GM19395 (cell line): ENCODE measurements around the gene ITGA7.

Experiments
- ATAC-seq: cut with Tn5 transposase; IDR thresholded peaks from one replicate; pipeline ENCODE4 v1.9.1; 2021; ENCODE audit warnings: mild to moderate bottlenecking, moderate library complexity; ENCODE audit not compliant: unreplicated experiment

Gene ITGA7

DNA sequence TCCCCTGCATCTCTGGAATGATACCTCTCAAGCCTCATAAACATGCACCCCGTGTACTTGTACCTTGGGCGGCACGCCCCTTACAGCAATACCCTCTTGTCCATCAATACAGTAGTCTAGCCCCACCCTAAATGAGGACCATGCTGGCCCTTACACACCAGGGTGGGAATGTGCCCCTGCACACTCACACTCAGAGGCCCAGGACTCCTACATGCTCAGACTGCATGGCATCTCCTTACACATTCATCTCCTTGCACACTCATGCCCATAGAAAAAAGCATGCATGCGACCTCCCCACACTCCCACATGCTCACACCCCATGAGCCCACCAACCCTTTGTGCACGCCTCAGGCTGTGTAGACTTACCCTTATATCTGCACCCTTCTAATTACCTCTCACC lies 22.0 kb downstream of the ITGA7 start:
- no peak for ATAC-seq

DNA sequence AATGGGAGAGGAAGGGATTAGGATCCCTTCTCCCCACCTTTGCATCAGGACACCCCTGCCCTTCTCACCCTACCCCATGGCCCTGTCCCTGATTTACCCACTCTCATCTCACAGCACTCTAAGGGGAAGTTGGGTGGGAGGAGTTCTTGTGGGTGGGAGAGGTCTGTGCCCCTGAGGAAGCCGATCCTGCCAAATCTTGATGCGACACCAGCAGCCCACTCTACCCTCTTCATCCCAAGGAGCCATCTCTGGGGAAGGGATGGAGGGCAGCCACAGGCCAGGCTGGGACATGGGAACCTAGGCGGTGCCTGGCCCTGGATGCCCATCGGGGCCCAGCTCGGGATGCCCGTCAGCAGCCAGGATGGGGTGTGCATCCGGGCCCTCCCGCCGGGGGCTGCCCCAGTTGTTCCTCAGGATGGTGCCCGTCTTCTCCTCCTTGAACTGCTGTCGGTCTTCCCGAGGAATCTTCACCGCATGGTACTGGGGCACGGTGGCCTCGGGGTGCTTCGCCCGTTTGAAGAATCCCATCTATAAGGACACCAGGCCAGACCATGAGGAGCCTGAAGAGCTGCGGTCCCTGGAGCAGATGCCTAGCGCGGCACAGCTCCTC lies 22.8 kb downstream of the ITGA7 start:
- ATAC-seq: no peak

DNA sequence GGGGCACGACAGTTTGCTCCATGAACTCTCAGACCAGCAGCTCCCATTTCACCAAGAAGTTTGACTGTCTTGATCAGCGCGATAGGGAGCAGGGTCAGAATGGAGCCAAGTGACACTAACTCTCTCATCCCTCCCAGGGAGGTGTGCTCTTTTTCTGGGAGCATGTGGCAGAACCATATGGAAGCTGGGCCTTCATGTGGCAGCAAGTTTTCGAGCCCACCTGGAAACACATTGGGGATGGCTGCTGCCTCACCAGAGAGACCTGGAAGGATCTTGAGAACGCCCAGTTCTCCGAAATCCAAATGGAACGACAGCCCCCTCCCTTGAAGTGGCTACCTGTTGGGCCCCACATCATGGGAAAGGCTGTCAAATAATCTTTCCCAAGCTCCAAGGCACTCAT lies 24.0 kb downstream of the ITGA7 start:
- no peak for ATAC-seq

DNA sequence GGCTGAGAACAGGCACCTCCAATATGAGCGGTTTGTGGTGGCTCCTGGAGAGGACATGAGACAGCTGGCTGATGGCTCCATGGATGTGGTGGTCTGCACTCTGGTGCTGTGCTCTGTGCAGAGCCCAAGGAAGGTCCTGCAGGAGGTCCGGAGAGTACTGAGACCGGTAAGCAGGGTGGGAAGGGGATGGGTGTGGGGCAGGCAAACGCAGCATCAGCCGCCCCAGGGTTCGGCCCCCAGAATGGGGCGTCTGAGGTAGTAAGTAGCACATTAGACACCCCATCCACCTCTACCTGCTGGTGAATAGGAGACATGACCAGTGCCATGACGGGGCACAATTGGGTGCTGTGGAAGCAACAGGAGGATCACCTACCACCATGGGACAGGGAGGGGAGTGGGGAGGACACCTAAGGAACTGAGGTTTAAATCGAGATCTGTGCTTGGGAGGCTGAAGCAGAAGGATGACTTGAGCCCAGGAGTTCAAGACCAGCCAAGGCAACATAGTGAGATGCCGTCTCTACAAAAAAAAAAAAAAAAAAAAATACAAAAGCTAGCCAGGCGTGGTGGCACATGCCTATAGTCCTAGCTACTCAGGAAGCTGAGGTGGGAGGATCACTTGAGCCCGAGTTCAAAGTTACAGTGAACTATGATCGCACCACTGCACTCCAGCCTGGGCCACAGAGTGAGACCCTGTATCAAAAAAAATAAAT lies 25.5 kb downstream of the ITGA7 start:
- no peak for ATAC-seq

DNA sequence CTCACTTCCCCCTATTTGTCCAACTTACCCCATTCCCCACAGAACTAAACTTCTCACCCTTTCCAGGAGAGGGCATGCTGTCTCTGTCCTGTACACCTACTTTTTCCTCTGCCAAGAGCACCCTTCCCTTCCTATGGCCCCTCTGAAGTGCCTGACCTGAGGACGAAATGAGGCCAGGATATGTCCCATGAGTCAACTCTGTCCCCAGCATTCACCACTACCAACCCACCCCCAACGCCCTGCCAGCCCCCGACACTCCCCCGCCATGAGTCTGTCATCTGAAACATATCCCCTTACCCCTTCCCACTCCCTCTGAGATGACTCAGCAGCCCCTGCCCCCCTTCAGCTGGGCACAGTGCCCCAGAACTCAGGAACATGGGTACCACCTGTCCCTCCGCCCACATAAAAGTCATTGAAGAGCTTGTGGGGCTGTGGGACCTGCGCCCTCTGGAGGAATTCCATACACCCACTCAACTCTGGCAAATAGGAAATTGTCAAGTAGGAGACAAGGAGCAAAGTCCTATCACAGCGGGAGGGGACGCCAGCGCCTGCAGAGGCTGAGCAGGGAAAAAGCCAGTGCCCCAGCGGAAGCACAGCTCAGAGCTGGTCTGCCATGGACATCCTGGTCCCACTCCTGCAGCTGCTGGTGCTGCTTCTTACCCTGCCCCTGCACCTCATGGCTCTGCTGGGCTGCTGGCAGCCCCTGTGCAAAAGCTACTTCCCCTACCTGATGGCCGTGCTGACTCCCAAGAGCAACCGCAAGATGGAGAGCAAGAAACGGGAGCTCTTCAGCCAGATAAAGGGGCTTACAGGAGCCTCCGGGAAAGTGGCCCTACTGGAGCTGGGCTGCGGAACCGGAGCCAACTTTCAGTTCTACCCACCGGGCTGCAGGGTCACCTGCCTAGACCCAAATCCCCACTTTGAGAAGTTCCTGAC lies 26.3 kb downstream of the ITGA7 start:
- ATAC-seq: no peak

DNA sequence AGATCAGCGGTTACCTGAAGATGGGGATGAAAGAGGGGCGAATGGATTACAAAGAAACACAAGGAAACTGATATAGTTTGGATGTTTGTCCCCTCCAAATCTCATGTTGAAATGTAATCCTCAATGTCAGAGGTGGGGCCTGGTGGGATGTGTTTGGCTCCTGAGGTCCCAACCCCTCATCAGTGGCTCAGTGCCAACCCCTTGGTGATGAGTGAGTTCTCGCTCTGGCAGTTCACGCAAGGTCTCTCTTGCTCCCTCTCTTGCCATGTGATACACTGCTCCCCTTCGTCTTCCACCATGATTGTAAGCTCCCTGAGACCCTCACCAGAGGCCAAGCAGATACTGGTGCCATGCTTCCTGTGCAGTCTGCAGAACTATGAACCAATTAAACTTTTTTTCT lies 28.0 kb downstream of the ITGA7 start:
- no peak for ATAC-seq

DNA sequence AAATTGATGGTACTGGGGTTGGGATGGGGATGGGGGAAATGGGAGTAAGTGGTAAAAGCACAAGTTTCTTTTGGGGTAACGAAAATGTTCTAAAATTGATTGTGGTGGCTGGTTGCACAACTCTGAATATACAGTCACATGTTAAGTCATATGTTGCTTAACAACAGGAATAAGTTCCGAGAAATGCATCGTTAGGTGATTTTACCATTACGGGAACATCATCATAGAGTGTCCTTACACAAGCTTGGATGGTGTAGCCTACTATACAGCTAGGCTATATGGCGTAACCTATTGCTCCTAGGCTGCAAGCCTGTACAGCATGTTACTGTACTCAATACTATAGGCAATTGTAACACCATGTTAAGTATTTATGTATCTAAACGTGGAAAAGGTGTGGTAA lies 31.0 kb downstream of the ITGA7 start:
- ATAC-seq: no peak

DNA sequence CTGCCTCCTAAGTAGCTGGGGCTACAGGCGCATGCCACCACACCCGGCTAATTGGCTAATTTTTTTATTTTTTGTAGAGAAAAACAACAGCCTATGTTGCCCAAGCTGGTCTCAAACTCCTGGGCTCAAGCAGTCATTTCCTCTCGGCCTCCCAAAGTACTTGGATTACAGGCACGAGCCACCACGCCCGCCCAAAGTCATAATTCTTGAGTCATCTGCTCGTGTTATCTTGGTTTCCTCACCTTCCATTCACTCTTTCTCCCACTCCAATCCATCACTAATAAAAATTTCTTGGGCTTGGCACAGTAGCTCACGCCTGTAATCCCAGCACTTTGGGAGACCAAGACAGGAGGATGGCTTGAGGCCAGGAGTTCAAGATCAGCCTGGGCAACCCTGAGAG lies 32.0 kb downstream of the ITGA7 start:
- no peak for ATAC-seq

DNA sequence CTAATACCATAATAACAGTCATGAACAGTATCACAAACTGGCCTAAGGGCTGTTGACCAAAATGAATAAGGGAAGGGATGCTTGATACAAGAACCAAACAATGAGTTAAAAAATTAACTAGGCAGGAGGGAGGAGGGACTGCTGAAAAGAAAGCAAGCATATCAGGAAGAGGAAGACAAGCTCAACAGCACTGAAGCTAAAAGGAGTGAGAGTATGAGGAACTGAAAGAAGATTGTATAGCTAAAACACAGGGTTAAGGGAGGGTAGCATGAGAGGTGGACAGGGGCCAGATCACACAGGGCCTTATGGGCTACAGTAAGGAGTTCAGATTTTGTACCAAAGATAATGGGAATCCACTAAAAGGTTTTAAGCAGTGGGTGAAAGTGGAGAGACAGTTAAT lies 34.1 kb downstream of the ITGA7 start:
- ATAC-seq: peak; percentile 100

DNA sequence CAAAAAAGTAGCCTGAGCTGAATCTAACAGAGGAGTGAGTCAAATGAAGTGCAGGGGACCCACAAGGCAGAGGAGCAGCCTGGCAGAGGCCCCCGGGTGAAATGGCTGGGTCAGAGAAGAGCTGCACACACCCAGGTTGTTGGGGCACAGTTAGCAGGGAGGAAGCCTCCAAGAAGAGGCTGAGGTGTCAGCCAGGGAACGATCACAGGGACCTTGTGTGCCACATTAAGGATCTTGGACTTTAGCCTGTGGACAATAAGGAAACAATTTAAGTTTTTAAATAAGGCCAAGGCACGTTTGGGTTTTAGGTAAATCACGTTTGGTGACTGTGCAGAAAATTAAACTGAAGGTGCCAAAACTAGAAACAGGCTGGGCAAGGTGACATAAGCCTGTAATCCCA lies 36.0 kb downstream of the ITGA7 start:
- ATAC-seq: no peak

DNA sequence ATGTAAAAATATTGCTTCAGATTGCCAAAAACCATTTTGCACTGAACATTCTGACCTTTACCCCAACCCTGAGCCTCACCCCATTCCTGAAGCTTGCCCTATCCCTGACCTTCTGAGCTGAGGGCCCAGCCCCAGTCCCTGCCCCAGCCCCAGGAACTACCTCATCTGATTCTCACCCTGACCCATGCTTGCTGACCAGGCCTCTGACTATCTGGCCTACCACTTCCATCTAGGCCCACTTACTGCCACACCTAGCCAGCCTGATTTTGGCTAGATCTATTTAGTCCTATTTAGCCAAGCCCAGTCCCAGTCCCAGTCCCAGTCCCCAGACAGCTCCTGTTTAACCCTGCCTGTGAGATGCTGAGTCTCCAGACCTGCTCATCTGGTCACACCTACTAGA lies 37.4 kb downstream of the ITGA7 start:
- ATAC-seq: no peak

DNA sequence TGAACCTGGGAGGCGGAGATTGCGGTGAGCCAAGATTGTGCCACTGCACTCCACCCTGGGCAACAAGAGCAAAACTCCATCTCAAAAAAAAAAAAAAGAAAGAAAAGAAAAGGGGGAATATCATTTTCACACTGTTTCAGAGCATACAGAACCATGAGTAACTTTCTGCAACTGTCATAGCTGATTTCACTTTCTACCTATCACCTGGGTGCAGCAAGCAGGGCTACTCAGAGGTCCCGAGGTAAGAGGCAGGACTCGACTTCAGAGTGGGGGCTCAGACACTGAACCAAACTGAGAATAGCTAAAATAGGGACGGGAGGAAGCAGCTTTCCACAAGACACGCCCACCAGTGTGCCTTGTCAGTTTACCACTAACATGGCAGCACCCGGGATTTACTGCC lies 41.2 kb downstream of the ITGA7 start:
- no peak for ATAC-seq

DNA sequence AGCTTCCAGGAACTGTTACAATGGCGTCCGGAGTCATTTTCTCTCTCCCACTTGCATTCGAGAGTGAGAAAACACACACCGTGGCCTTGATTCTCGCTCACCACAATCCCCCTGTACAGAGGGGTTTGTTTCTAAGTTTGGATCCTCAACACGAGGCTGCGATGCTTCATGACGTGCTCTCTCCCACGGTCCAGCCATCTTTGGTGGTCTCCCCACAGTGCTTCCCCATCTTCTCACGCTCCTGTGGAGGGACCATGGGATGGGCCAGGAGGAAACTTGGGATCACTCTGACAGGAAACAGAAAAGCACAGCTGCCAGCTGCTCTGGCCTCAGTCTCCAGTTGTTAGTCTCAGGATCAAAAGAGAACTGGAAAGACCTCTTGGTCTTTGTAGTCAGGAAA lies 42.9 kb downstream of the ITGA7 start:
- ATAC-seq: no peak

DNA sequence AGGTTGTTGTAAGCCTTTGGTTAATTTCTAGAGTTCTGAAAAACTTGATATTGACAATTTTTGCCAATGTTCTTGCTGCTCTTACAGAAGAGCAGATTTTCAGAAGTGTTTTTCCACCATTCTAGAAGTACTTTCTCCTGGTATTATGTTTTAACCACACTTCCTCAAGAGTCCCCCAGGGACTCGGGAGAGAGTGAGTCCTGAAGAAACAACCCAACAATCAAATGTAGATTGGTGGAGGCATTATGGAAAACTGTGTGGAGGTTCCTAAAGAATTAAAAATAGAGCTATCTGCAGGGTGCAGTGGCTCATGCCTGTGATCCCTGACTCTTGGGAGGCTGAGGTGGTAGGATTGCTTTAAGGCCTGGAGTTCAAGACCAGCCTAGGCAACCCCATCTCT lies 44.3 kb downstream of the ITGA7 start:
- ATAC-seq: no peak

DNA sequence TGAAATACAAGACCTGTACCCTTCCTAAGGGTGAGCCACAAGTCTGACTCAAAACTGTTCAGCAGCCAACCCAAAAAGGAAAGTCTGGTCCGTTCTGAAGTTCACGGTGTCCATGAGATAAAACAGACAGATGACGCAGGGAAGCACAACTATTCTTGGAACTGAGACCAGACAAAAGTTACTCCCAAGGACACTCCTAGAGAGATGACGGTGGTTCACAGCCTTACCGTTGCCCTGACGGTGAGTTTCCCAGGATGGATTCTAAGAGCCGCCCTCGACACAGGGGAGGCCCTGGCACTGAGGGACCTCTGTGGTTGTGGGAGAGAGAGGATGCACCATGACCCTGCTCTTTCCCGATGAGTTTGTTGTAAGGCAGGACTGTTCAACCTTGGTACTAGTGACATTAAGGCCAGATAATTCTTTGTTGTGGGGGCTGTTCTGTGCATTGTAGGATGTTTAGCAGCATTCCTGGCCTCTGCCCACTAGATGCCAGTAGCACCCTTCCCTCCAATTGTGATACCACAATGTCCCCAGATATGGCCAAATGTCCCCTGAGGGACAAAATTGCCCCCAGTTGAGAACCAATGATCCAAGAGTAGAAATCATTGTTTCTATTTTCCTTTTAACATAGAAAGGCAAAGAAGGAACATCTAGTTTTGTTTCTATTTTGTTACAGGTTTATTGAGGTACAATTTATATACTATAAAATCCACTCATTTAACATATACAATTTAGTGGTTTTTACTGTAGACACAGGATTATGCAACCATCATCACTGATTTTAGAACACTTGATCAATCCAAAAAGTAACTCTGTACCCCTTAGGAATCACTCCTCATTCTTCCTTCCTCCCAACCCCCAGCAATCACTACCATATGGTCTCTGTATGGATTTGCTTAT lies 48.0 kb downstream of the ITGA7 start:
- no peak for ATAC-seq

DNA sequence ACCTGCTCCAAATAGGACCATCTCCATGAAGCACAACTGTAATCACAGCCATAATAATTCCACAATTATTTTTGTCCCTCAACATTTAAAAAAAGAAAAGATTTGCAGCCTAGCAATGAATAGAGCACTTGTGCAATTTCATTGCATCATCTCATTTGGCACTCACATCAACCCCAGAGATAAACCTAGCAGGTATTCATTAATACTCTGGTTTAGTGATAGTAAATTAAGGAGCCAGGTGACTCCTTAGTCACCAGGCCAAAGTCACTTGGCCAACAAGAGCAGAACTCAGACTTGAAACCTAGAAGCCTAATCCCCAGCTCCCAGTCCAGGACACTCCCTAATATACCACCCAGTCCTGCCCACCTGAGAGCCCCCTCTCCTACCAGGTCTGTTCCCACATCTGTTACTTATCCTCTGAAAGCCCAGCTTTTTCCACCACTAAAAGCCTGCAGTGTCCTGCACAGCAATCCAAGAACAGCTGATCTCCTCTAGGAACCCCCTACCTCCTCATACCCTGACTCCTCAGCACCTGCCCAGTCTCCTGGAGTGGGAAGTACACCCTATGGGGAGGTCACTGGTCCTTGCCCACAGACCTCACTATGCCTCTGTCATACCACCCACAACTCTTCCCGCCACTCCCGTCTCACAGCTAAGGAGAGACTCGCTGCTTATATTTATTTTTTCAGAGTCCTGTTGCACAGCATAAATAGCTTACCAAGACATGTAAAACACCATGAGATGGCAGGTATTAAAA lies 48.9 kb downstream of the ITGA7 start:
- ATAC-seq: no peak

DNA sequence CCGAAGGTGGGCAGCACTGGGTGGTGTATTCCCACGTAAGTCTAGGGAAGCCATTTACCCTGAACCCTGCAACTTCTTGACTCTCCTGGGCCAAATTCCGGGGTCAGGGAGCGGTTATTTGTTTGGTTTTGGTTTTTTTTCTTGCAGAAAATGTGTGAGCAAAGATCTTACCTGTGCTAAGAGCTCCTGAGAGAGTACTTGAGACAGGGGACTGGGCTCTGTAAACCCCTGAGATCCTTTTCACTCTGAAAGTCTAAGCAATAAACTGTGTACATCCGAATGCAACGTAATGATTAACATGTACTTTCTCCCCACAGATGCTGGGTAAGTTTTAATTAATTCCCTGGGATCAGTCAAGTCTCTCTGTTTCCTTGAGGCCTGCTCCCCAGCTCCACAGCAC lies 49.5 kb downstream of the ITGA7 start:
- ATAC-seq: no peak

DNA sequence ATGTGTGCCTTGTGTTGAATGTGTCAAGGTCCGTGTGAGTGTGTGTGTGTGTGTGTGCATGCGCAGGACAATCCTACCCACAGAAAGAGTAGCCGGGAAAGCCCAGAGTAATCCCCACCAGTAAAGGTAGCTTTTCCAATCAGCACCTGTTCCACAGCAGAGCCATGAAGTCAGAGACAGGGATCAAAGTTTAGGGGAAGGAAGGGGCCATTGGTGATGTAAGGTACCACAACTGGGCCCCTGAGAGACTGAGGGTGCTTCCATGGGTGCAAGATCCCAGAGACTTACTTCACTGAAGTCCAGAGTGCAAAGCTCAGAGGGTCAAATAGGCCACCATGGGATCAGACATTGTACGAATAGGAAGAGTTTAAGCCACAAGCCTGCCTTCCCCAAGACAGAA lies 50.5 kb downstream of the ITGA7 start:
- no peak for ATAC-seq

DNA sequence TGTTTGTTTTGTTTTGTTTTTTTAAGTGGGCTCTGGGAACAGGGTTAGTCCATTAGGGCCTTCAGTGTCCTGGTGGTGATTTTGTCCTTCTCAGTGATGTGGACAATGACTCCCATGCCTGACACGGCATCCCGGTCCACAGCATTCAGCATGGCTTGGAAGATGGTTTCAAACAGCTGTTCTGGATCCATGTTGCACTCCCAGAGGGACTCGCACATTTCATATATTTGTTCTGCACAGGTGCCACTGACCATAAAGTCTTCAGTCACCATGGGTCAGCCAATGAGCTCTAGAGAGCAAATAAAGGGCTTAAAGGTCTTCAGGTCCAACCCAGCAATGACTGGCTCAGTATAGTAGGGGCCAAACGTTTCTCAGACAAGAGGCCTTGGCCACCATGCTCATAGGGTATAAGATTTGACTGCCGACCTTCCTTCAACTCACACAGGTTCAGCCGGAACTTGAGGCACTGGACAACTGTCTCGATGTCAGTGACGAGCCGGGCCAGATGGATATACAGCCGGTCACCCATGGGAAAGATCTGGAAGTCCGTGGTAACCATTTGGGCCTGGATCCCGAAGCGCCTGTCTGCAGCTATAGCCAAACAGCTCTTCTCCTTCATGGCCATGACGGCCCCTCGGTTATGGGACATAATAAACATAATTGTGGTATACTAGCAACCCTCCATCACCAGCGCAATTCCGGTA lies 53.0 kb downstream of the ITGA7 start:
- ATAC-seq: no peak

DNA sequence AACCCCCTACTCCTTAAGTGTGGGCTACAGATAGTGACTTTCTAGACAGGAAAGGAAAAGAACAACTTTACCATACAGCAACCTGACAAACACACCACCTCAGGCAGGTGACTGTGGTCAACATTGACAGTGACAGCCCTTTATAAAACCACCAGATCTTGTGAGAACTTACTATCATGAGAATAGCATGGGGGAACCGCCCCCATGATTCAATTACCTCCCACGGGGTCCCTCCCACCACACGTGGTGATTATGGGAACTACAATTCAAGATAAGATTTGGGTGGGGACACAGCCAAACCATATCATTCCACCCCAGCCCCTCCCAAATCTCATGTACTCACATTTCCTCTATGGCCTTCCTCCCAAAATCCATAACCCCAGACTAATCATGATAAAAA lies 54.7 kb downstream of the ITGA7 start:
- no peak for ATAC-seq
